Liver (tissue), 9 donors: ENCODE measurements around the gene SF3B1. TPM values are rescaled to one million over a fixed set of nuclear protein-coding genes. Genes with fewer than 3 reads are reported as not detected.

Experiments used
- DNase-seq: peaks from one replicate; pipeline ENCODE4 v3.0.0-alpha.2; 2017; ENCODE audit warnings: low spot score
- H3K27ac ChIP-seq, 2 donors: one replicate each; pipeline ENCODE4 v1.7.0; 2013; ENCODE audit warnings: inconsistent platforms in 2 of 2, low read length in 2 of 2, control low read depth in 1 of 2, low read depth in 1 of 2, mild to moderate bottlenecking in 1 of 2
- H3K27me3 ChIP-seq, 4 donors: one replicate each; pipeline versions ENCODE4 v1.6.1 to v1.7.0; 2013; ENCODE audit warnings: low read length in 3 of 4, inconsistent platforms in 1 of 4, mild to moderate bottlenecking in 1 of 4, moderate library complexity in 1 of 4; ENCODE audit not compliant: control insufficient read depth in 4 of 4, insufficient read depth in 4 of 4
- H3K36me3 ChIP-seq, 4 donors: one replicate each; pipeline versions ENCODE4 v1.6.1 to v1.7.0; 2013; ENCODE audit warnings: low read length in 3 of 4, mild to moderate bottlenecking in 3 of 4, low read depth in 1 of 4, moderate library complexity in 1 of 4; ENCODE audit not compliant: control insufficient read depth in 4 of 4, insufficient read depth in 3 of 4
- H3K4me1 ChIP-seq, 4 donors: one replicate each; pipeline versions ENCODE4 v1.6.1 to v1.7.0; 2013; ENCODE audit warnings: low read length in 3 of 4, mild to moderate bottlenecking in 3 of 4, moderate library complexity in 1 of 4; ENCODE audit not compliant: control insufficient read depth in 4 of 4, insufficient read depth in 4 of 4
- H3K4me3 ChIP-seq, 3 donors: one replicate each; pipeline versions ENCODE4 v1.6.1 to v1.7.0; 2013; ENCODE audit warnings: low read length in 3 of 3, control low read depth in 1 of 3, low read depth in 1 of 3, mild to moderate bottlenecking in 1 of 3
- H3K9ac ChIP-seq, 2 donors: one replicate each; pipeline ENCODE4 v1.7.0; 2013; ENCODE audit warnings: low read length in 2 of 2, mild to moderate bottlenecking in 2 of 2, moderate library complexity in 2 of 2, control low read depth in 1 of 2, low read depth in 1 of 2
- H3K9me3 ChIP-seq, 4 donors: one replicate each; pipeline versions ENCODE4 v1.6.1 to v1.7.0; 2013; ENCODE audit warnings: low read length in 3 of 4; ENCODE audit not compliant: control insufficient read depth in 4 of 4
- ATF3 ChIP-seq: IDR thresholded peaks from 2 replicates; pipeline ENCODE4 v1.6.1; 2016; ENCODE audit warnings: antibody characterized with exemption
- EGR1 ChIP-seq, 2 donors: IDR thresholded peaks; 2 replicates each; pipeline ENCODE4 v1.6.1; 2016 to 2018; ENCODE audit warnings: antibody characterized with exemption in 2 of 2, low read depth in 2 of 2
- FOXA1 ChIP-seq: IDR thresholded peaks from 2 replicates; pipeline ENCODE4 v1.6.1; 2016; ENCODE audit warnings: antibody characterized with exemption
- FOXA2 ChIP-seq: IDR thresholded peaks from 2 replicates; pipeline ENCODE4 v1.6.1; 2016; ENCODE audit warnings: antibody characterized with exemption
- GABPA ChIP-seq, 2 donors: IDR thresholded peaks in 1 of 2; conservative IDR thresholded peaks in 1 of 2; 2 replicates each; pipeline ENCODE4 v1.6.1; 2016; ENCODE audit warnings: antibody characterized with exemption in 2 of 2, mild to moderate bottlenecking in 1 of 2, moderate library complexity in 1 of 2
- HNF4A ChIP-seq, 2 donors: conservative IDR thresholded peaks; 2 replicates each; pipeline ENCODE4 v1.6.1; 2016; ENCODE audit warnings: antibody characterized with exemption in 2 of 2, mild to moderate bottlenecking in 2 of 2
- HNF4G ChIP-seq: IDR thresholded peaks from 2 replicates; pipeline ENCODE4 v1.6.1; 2016; ENCODE audit warnings: antibody characterized with exemption
- JUND ChIP-seq, 2 donors: IDR thresholded peaks; 2 replicates each; pipeline ENCODE4 v1.6.1; 2016; ENCODE audit warnings: antibody characterized with exemption in 2 of 2
- NR2F2 ChIP-seq: IDR thresholded peaks from 2 replicates; pipeline ENCODE4 v1.6.1; 2016; ENCODE audit warnings: antibody characterized with exemption
- RXRA ChIP-seq, 2 donors: IDR thresholded peaks; 2 replicates each; pipeline ENCODE4 v1.6.1; 2017 to 2018; ENCODE audit warnings: antibody characterized with exemption in 2 of 2, mild to moderate bottlenecking in 1 of 2
- SP1 ChIP-seq: IDR thresholded peaks from 2 replicates; pipeline ENCODE4 v1.6.1; 2018; ENCODE audit warnings: antibody characterized with exemption, mild to moderate bottlenecking
- TAF1 ChIP-seq: conservative IDR thresholded peaks from 2 replicates; pipeline ENCODE4 v1.6.1; 2016; ENCODE audit warnings: antibody characterized with exemption, mild to moderate bottlenecking
- YY1 ChIP-seq: IDR thresholded peaks from 2 replicates; pipeline ENCODE4 v1.6.1; 2016; ENCODE audit warnings: antibody characterized with exemption, mild to moderate bottlenecking
- WGBS: extraction: QIAGEN DNeasy Blood & Tissue Kit; methylation state at CpG from one replicate; pipeline ENCODE4 v1.1.7; 2013; 5-methylcytosine and 5-hydroxymethylcytosine counted together
- polyA plus RNA-seq, 2 donors: library from polyadenylated mRNA; stranded (reverse) in 1 of 2; unstranded in 1 of 2; fragments of 200-250 nt in 1 of 2; fragments of >200 nt in 1 of 2; fragmentation: Nextera tagmentation in 1 of 2; extraction: Ambion mirVana in 1 of 2; gene quantifications; one replicate each; pipeline versions ENCODE4 v1.2.1 to v1.2.3, GENCODE V29; 2013 to 2015
- total RNA-seq, 2 donors: library from RNA; depleted of rRNA; stranded (reverse); fragments of >200 nt; gene quantifications; one replicate each; pipeline ENCODE4 v1.2.3, GENCODE V29; 2014
- TF ChIP-seq, protein P1 (sequence below): IDR thresholded peaks from 2 replicates; pipeline ENCODE4 v1.6.1; 2016; ENCODE audit warnings: antibody characterized with exemption
- TF ChIP-seq, protein P2 (sequence below): fragments of 150-350 bp; IDR thresholded peaks from 2 replicates; pipeline ENCODE4 v1.5.1; 2017; ENCODE audit warnings: improper control_type of control experiment, low read depth, low read length; ENCODE audit not compliant: missing input control
- TF ChIP-seq, protein P3 (sequence below): IDR thresholded peaks from 2 replicates; pipeline ENCODE4 v1.6.1; 2016; ENCODE audit warnings: antibody characterized with exemption
- donor health status: healthy.
- donor health status: healthy.
- donor health status: healthy.
- donor health status: healthy.
- donor health status: healthy.

Gene SF3B1
- total and polyA plus RNA-seq, 4 donors: 44.1 to 180 (median 139) TPM

- WGBS: 92% methylated on average over 2 of the region's 2 CpGs
- no peak overlapping the region for H3K9ac ChIP-seq
- no peak overlapping the region for H3K27ac ChIP-seq
- H3K4me1 ChIP-seq: no peaks in the 10 kb centered on the region
- H3K36me3 ChIP-seq: peaks cover 23 to 93% (median 85%) of the 10 kb centered on the region in 4 donors
- TF ChIP-seq EGR1 (IDR thresholded peaks at IDR 0.05; ENCODE audit: low read depth in 2 of 2) (no peak), TAF1 (no peak), HNF4A (conservative IDR thresholded peaks at IDR 0.05) (no peak)
- no peaks in the 10 kb centered on the region for H3K27me3 ChIP-seq
- H3K9me3 ChIP-seq: no peaks in the 10 kb centered on the region
- no peak for DNase-seq
- H3K4me3 ChIP-seq: no peak overlapping the region
Observed at GRCh38 chr2:197405582-197405981, 29.2 kb downstream of the SF3B1 start.

- no peak overlapping the region for H3K9ac ChIP-seq
- H3K36me3 ChIP-seq: peaks cover 14 to 96% (median 92%) of the 10 kb centered on the region in 4 donors
- no peak for TF ChIP-seq SP1
- TF ChIP-seq, protein P1, sequence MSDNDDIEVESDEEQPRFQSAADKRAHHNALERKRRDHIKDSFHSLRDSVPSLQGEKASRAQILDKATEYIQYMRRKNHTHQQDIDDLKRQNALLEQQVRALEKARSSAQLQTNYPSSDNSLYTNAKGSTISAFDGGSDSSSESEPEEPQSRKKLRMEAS: no peak
- no peak for TF ChIP-seq JUND (IDR thresholded peaks at IDR 0.05)
- TF ChIP-seq GABPA (IDR thresholded peaks at IDR 0.05 in 1 of 2, conservative IDR thresholded peaks at IDR 0.05 in 1 of 2): no peak
- no peak for TF ChIP-seq FOXA2
- TF ChIP-seq RXRA (IDR thresholded peaks at IDR 0.05): no peak
- no peak for TF ChIP-seq FOXA1
- no peak for TF ChIP-seq YY1
- TF ChIP-seq EGR1 (IDR thresholded peaks at IDR 0.05; ENCODE audit: low read depth in 2 of 2): no peak
- no peak for TF ChIP-seq ATF3
- TF ChIP-seq, protein P2, sequence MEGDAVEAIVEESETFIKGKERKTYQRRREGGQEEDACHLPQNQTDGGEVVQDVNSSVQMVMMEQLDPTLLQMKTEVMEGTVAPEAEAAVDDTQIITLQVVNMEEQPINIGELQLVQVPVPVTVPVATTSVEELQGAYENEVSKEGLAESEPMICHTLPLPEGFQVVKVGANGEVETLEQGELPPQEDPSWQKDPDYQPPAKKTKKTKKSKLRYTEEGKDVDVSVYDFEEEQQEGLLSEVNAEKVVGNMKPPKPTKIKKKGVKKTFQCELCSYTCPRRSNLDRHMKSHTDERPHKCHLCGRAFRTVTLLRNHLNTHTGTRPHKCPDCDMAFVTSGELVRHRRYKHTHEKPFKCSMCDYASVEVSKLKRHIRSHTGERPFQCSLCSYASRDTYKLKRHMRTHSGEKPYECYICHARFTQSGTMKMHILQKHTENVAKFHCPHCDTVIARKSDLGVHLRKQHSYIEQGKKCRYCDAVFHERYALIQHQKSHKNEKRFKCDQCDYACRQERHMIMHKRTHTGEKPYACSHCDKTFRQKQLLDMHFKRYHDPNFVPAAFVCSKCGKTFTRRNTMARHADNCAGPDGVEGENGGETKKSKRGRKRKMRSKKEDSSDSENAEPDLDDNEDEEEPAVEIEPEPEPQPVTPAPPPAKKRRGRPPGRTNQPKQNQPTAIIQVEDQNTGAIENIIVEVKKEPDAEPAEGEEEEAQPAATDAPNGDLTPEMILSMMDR: no peak
- TF ChIP-seq NR2F2: no peak
- TF ChIP-seq TAF1: no peak
- TF ChIP-seq HNF4G: no peak
- no peaks in the 10 kb centered on the region for H3K27me3 ChIP-seq
- H3K9me3 ChIP-seq: no peaks in the 10 kb centered on the region
- no peaks in the 10 kb centered on the region for H3K4me1 ChIP-seq
- 88% methylated on average over 6 of the region's 6 CpGs for WGBS
- H3K4me3 ChIP-seq: no peak overlapping the region
- DNase-seq: no peak
- H3K27ac ChIP-seq: no peak overlapping the region
Observed at GRCh38 chr2:197399887-197400540, 34.8 kb downstream of the SF3B1 start.

- no peak for TF ChIP-seq ATF3
- TF ChIP-seq, protein P1: no peak
- no peak for TF ChIP-seq YY1
- no peak for TF ChIP-seq SP1
- TF ChIP-seq, protein P3, sequence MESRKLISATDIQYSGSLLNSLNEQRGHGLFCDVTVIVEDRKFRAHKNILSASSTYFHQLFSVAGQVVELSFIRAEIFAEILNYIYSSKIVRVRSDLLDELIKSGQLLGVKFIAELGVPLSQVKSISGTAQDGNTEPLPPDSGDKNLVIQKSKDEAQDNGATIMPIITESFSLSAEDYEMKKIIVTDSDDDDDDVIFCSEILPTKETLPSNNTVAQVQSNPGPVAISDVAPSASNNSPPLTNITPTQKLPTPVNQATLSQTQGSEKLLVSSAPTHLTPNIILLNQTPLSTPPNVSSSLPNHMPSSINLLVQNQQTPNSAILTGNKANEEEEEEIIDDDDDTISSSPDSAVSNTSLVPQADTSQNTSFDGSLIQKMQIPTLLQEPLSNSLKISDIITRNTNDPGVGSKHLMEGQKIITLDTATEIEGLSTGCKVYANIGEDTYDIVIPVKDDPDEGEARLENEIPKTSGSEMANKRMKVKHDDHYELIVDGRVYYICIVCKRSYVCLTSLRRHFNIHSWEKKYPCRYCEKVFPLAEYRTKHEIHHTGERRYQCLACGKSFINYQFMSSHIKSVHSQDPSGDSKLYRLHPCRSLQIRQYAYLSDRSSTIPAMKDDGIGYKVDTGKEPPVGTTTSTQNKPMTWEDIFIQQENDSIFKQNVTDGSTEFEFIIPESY: no peak
- no peak for TF ChIP-seq EGR1 (IDR thresholded peaks at IDR 0.05; ENCODE audit: low read depth in 2 of 2)
- no peak for DNase-seq
- H3K4me1 ChIP-seq: no peaks in the 10 kb centered on the region
- no peaks in the 10 kb centered on the region for H3K9me3 ChIP-seq
- peaks cover 14 to 95% (median 91%) of the 10 kb centered on the region in 4 donors for H3K36me3 ChIP-seq
- no peaks in the 10 kb centered on the region for H3K27me3 ChIP-seq
- H3K4me3 ChIP-seq: no peak overlapping the region
- 93% methylated on average over 2 of the region's 2 CpGs for WGBS
- no peak overlapping the region for H3K27ac ChIP-seq
- no peak overlapping the region for H3K9ac ChIP-seq
Observed at GRCh38 chr2:197398913-197399312, 35.9 kb downstream of the SF3B1 start.
